WERI-Rb-1 (cell line): ENCODE results near the gene TBC1D1.

ENCODE experiments used
- DNase-seq: peaks from one replicate; pipeline ENCODE4 v3.0.0-alpha.2; 2020
- H3K27ac ChIP-seq: fragments of 250-450 bp; sonication (Bioruptor Pico); 2 replicates; pipeline ENCODE4 v1.5.1; 2020; ENCODE audit warnings: mild to moderate bottlenecking, moderate library complexity
- H3K27me3 ChIP-seq: fragments of 250-450 bp; sonication (Bioruptor Pico); 2 replicates; pipeline ENCODE4 v1.5.1; 2021; ENCODE audit warnings: mild to moderate bottlenecking, low read depth, moderate library complexity; ENCODE audit not compliant: insufficient read depth, severe bottlenecking
- H3K36me3 ChIP-seq: fragments of 250-450 bp; sonication (Bioruptor Pico); 2 replicates; pipeline ENCODE4 v1.5.1; 2020; ENCODE audit warnings: mild to moderate bottlenecking, moderate library complexity
- H3K4me3 ChIP-seq: 2 replicates; pipeline ENCODE4 v1.5.1; 2011; ENCODE audit warnings: low read depth, mild to moderate bottlenecking, control low read depth, low read length
- H3K9me3 ChIP-seq: fragments of 250-450 bp; sonication (Bioruptor Pico); 2 replicates; pipeline ENCODE4 v1.5.1; 2021; ENCODE audit warnings: mild to moderate bottlenecking, moderate library complexity; ENCODE audit not compliant: severe bottlenecking
- TF ChIP-seq, protein P1 (sequence below): IDR thresholded peaks from 2 replicates; pipeline ENCODE4 v1.5.1; 2011; ENCODE audit warnings: low read depth, mild to moderate bottlenecking, control low read depth, inconsistent platforms, low read length

TBC1D1 gene

DNA sequence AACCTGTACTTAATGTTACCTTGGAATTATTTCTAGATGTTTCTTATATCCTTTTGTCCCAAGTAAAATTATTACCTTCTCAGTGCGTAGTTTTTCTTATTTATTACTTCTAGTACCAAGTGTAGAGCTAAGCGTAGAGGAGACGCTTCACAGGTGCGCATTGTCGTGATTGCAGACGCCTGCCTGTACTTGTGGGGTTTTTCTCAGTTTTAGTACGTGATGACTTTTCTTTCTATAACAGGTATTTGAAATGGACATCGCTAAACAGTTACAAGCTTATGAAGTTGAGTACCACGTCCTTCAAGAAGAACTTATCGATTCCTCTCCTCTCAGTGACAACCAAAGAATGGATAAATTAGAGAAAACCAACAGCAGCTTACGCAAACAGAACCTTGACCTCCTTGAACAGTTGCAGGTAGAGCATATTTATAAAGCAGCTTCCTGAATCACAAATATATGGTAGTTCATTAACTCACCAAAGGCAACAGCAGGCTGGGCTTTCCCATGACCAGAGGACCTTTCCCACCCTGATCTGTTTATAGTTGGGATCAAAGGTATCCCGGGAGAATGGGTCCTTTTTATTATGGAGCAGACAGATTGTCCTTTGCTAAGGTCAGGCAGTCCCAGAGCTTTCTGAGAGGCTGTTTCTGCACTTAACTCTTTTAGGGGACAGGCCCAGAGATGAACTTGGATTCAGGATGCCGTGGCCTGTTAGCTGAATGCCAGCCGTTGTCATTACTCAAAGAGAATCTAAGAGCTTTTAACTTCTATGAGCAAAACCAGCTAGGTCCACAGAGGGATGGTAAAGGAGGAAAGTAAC is 242.2 kb downstream of the TBC1D1 start:
- Histone ChIP-seq H3K4me3 (no peak overlapping the region), H3K27ac (no peak overlapping the region), H3K36me3 (peaks cover 26% of the 10 kb centered on the region), H3K27me3 (no peaks in the 10 kb centered on the region), H3K9me3 (no peaks in the 10 kb centered on the region)
- DNase-seq: no peak
- TF ChIP-seq, protein P1, sequence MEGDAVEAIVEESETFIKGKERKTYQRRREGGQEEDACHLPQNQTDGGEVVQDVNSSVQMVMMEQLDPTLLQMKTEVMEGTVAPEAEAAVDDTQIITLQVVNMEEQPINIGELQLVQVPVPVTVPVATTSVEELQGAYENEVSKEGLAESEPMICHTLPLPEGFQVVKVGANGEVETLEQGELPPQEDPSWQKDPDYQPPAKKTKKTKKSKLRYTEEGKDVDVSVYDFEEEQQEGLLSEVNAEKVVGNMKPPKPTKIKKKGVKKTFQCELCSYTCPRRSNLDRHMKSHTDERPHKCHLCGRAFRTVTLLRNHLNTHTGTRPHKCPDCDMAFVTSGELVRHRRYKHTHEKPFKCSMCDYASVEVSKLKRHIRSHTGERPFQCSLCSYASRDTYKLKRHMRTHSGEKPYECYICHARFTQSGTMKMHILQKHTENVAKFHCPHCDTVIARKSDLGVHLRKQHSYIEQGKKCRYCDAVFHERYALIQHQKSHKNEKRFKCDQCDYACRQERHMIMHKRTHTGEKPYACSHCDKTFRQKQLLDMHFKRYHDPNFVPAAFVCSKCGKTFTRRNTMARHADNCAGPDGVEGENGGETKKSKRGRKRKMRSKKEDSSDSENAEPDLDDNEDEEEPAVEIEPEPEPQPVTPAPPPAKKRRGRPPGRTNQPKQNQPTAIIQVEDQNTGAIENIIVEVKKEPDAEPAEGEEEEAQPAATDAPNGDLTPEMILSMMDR: no peak

DNA sequence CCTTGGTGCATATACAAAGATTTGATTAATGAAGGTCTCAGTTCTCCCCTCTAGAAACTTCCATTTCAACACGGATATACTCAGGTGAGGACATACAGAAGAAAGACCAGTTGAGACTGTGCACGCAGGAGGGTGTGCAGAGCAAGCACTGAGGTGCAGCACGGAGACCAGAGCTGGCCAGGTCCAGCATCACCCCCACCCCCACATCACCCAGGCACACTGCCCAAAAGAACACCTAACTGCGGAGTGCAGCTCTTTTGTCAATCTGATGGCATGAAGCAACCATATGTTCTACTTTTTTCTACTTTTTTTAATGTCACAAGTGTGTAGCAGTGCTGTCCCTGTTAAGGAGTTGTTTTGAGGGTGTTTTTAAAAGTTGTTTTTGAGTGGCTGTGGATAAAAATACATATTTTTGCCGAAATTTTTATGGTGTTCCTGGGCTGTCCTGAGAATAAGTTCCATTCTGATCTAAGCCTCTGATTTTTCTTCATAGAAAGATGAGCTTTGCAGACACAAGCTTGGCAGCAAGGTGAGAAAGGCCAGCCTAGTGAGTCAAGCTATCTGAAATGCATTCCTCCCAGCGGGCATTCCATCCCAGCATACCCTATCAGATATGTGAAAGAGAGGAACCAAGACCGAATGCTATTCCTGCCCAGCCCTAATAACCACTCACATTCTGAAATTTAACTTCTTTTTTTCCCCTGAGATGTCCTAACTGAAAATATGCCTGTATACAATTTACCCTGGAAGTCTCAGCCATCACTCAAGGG is 243.0 kb downstream of the TBC1D1 start:
- peaks cover 25% of the 10 kb centered on the region for H3K36me3 ChIP-seq
- H3K4me3 ChIP-seq: no peak overlapping the region
- no peaks in the 10 kb centered on the region for H3K27me3 ChIP-seq
- no peaks in the 10 kb centered on the region for H3K9me3 ChIP-seq
- no peak overlapping the region for H3K27ac ChIP-seq
- DNase-seq: no peak
- TF ChIP-seq, protein P1: no peak

DNA sequence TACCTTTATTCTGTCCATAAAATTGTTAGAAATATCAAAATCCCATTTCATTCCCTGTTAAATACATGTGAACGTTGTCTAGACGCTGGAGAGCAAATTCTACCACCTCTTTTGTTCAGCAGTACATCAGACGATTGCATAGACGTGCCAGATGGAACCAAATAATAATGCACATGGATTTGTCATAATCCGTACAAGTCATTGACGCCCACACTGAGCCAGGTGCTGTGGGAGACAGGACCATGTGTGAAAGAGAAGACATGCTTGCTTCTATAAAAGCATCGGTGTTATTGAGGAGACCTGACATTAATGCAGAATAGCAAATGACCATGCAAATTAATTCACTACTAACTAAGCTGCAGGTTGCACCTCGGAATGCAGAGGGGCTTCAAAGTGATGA is 244.3 kb downstream of the TBC1D1 start:
- peaks cover 25% of the 10 kb centered on the region for H3K36me3 ChIP-seq
- TF ChIP-seq, protein P1: no peak

DNA sequence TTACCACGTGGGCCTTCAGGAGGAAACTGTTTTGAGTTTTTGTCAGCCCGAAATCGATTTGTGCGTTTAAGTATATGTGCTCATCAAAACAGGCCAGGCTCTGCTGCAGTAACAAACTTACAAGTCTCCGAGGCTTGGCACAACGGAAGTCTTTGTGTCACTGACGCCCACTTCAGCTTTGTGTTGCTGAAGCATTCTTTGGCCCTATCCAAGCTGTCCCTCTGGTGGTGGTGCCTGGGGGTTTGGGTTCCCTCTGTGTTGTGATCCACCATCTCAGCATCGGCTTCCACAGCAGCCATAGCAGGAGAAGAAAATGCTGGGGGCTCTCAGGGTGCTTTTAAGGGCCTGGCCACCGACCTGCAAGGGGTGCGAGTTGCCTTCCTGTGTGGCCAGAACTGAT is 245.7 kb downstream of the TBC1D1 start:
- TF ChIP-seq, protein P1: no peak
- Histone ChIP-seq H3K27ac (no peak overlapping the region), H3K36me3 (peaks cover 25% of the 10 kb centered on the region), H3K27me3 (no peaks in the 10 kb centered on the region), H3K9me3 (no peaks in the 10 kb centered on the region), H3K4me3 (no peak overlapping the region)
- no peak for DNase-seq

More for the DNA sequence above, 244.3 kb downstream of the TBC1D1 start:
- no peaks in the 10 kb centered on the region for H3K9me3 ChIP-seq
- H3K27me3 ChIP-seq: no peaks in the 10 kb centered on the region
- peak; percentile 51 for DNase-seq
- H3K4me3 ChIP-seq: no peak overlapping the region
- no peak overlapping the region for H3K27ac ChIP-seq

DNA sequence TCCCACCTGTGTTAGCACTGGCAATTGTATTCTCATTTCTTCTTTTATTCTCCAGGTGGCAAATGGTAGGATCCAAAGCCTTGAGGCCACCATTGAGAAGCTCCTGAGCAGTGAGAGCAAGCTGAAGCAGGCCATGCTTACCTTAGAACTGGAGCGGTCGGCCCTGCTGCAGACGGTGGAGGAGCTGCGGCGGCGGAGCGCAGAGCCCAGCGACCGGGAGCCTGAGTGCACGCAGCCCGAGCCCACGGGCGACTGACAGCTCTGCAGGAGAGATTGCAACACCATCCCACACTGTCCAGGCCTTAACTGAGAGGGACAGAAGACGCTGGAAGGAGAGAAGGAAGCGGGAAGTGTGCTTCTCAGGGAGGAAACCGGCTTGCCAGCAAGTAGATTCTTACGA is 246.2 kb downstream of the TBC1D1 start:
- DNase-seq: no peak

More for the DNA sequence above, 246.2 kb downstream of the TBC1D1 start:
- H3K4me3 ChIP-seq: no peak overlapping the region
- peaks cover 25% of the 10 kb centered on the region for H3K36me3 ChIP-seq
- no peaks in the 10 kb centered on the region for H3K27me3 ChIP-seq
- no peaks in the 10 kb centered on the region for H3K9me3 ChIP-seq
- TF ChIP-seq, protein P1: no peak
- H3K27ac ChIP-seq: no peak overlapping the region
